ENCODE results near the gene PMEPA1.

The PMEPA1 gene

DNA sequence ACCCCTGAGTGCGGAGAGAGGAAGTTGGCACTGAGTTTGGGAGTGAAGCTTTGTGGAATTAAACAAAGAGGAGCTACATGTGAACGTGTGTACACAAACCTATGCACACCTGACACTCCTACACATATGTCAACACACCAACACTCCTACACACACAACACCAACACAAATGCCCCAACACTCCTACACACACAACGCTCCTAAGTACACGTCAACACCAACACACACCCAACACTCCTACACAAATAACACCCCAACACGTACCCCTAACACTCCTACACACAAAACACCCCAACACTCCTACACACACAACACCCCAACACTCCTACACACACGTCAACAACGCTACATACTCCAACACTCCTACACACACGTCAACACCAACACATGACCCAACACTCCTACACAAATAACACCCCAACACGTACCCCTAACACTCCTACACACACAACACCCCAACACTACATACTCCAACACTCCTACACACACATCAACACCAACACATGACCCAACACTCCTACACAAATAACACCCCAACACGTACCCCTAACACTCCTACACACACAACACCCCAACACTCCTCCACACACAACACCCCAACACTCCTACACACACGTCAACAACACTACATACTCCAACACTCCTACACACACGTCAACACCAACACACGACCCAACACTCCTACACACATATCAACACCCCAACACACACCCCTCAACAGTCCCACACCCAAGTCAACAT lies 49.5 kb downstream of the PMEPA1 start:
- DNase-seq, result no peak

GRCh38 chr20:57659517-57660180 lies 50.2 kb downstream of the PMEPA1 start:
- no peak for DNase-seq

- DNase-seq, result no peak
Measured at GRCh38 chr20:57658833-57659516, 50.8 kb downstream of the PMEPA1 start.

- no peak for DNase-seq
Measured at GRCh38 chr20:57658447-57658832, 51.4 kb downstream of the PMEPA1 start.

DNA sequence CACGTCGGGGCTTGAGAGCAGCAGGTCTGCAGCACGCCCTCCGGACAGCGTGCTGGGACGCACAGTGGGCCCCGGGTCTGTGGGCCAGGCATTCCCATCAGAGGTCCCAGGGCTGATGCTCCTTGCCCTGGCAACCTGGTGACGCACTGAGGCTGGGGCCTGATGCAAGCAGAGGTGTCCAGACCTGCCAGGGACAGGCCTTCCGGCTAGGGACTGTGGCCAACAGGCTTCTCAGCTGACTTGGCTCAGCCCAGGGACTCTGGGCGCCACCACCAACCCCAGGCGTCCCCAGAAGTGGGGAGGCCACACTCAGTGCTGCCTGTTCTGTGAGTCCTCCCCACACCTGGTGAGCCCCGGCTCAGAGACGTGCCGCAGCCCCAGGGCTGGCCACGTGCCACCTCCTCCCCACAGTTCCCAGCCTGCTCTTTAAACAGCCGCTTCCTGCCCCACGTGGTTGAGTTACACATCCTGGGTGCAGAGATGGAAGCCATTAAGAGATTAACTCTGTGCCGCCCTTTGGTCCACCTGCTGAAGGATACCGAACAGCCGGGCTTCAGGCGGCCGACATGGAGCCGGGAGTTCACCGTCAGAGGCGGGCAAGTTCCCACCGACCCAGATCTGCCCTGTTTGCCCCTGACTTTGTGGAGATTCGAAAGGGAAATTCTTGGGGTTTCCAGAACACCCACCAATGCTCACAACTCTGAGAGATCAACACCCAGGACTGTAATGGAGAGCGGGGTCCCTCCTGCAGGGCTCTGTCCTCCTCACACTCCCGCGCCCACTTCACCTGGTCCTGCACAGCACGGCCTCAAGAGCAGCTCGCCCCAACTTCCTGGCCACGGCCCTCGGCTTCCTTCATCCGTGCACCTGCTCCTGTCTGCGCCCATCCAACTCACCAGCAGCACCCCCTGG lies 52.0 kb downstream of the PMEPA1 start:
- no peak for DNase-seq

- no peak for DNase-seq
Measured at GRCh38 chr20:57656821-57657534, 52.8 kb downstream of the PMEPA1 start.

DNA sequence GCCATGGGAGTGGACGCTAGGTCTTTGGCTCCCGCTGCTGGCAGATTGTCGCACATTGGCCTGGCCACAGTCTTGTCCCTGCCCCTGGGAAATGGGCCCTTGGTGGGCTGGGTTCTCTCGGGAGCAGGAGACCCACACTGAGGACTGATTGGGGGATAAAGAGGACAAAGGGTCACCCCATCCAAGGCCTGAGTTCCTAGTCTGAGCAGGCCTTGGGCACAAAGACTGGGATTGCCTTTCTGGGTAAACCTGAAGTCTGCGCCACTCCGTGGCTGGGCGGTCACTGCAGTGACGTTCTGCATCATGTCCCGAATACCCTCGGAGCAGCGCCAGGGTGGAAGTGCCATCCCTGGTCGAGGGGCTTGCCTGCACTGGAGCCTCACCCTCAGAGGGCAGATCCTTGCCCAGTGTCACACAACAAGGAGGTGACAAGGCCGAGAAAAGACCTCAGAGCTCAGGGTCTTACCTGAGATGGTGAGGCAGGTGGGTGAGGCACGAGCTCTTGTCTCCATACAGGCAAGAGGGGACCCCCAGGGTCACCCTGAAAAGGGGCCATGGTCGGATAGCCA lies 53.5 kb downstream of the PMEPA1 start:
- no peak for DNase-seq

- no peak for DNase-seq
Measured at GRCh38 chr20:57655809-57656155, 54.0 kb downstream of the PMEPA1 start.

DNA sequence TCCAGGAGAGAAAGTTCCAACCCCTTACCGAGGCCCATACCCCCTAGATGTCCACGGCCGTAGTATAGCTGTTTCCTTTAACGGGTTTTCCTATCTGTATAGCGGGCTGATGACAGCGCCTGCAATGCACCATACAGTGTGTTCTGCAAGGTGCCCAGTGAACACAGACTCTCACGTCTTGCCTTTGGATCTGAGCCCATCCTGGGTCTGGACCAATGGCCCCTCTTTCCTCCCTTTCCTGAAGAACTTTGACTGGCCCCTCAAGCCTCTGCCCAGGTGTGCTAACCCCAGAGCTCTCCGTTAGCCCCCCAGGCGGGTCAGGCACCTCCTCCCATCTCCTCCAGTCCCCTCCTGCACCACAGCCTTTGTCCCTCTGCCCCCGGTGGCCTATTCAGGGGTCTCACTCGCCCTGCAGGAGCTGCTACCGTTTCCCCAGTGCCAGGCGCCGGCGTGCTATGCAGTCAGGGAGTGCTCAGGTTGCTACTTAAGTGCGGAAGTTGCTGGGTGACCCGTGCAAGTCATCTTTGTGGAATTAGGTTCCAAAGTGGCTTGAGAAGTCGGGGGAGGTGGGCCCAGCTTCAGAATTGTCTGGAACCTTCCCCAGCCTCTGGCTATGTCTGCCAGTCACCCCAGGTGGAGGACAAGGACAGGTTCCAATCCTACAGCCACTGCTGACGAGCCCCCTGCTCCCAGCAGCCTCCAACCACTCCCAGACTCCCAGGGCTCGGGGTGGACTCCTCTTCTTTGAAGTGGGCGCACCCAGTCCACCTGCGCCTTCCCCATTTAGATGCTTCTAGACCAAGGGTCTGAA lies 54.6 kb downstream of the PMEPA1 start:
- no peak for DNase-seq

DNA sequence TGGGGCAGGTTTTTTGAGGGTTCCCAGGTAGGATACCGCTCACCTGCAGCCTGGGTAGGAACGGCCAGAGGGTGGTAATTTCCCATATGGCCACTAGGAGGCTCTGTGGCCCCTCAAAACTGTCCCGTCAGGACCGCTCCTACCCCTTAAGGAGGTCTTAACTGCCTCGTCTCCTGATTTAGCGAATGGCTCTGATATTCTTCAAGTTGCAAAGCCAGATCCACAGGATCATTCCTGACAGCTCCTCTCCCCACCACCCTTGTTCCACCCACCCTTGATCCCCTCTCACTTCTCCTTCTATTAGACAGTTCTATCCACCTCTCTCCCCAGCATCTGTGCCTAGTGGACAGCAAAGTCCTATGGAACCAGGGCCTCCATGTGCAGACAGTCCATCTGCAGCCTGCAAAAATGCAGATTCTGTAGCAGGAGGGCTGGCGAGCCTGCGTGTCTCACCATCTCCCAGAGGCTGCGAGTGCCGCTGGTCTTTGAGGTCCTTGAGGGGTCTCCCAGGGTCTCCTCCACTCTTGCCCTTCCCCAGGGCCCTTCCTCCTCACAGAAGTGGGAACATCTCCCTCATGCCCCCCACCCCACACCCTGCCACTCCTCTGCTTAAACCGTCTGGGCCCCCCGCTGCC lies 55.3 kb downstream of the PMEPA1 start:
- DNase-seq, result peak; percentile 56

DNA sequence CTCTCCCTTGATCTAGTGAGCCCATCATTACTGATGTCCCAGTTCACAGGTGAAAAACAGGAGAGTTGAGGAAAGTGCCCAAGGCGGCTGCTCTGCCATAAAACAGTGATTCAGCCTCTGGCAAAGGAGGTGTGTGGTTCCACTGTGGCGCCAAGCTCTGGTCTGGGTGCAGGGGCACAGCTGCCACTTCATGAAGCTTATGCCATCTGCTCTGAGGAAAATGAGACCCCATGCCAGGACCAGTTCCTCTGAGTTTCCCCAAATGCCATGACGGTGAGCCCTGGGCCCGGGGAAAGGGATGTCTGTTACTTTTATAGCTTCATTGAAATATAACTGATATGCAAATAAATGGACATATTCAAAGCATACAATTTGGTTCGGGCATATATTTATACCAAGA lies 55.9 kb downstream of the PMEPA1 start:
- no peak for DNase-seq

GRCh38 chr20:57653546-57653900 lies 56.3 kb downstream of the PMEPA1 start:
- no peak for DNase-seq

DNA sequence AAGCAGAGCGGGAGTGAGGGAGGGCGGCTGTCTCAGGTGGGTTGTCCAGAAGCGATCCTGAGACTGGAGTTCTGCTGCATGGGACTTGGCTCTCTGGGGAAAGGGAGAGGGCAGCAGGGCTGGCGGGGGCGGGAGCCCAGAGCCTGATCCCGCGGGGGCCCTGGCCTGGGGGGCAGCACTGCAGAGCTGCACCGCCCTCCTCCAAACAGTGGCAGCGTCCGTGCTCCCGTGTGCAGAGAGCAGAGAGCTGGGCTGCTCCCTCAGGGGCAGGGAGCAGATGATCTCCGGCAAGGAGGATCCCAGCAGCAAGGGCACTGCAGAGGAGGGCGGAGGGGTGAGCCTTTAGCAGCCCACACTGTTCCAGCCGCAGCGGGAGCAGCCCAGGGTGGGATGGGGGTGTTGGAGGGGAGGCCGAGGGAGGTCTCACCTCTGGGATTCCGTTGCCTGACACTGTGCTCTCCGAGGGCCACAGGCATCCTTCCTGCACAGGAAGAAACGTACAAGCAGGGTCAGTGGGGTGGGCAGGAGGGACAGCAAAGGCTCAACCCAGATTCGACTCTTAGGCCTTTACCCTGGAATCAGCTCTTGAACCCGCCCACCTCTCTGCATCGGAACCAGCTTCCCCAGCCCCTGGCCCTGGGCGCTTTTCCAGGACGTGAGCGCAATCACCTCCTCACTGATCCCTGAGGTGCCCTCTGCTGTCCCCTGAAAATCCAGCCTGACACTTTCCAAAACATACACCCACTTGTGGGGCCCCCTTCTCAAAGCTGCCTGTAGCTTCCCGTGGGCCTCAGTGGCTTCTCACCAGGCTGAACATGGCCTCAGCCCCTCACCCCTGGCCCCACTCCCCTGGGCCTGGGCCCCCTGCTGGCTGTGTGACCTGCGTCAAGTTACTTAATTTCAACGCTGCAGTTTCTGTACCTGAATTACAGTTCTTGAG lies 56.9 kb downstream of the PMEPA1 start:
- DNase-seq, result no peak

DNA sequence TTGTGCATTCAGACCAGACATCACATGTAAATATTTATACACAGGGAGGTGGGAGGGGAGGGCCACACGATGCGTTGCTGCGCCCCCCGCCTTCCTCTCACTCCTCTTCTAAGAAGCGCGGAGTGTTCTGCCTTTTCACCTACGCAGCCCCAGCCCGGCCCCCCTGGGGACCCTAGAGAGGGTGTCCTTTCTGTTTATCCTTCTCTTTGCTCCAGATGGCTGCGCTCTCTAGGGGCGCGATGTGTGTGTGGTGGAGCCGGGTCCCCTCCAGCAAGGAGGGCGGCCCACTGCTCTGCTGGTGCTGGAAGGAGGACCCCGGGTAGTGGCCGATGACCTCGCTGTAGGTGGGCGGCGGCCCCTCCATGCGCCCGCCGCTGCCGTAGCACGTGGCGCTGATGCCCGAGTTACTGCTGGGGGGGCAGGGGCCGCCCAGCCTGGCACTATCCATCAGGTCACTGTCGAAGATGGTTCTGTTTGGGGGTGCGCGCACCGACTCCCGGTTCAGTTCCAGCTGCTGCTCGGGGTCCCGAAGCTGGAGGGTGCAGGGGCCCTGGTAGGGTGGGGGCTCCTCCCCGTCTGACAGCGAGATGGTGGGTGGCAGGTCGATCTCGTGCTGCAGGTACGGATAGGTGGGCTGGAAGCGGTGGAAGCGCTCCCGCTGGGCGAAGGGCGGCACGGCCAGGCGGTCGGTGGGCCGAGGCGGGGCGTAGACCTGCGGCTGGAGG lies 57.8 kb downstream of the PMEPA1 start:
- no peak for DNase-seq

DNA sequence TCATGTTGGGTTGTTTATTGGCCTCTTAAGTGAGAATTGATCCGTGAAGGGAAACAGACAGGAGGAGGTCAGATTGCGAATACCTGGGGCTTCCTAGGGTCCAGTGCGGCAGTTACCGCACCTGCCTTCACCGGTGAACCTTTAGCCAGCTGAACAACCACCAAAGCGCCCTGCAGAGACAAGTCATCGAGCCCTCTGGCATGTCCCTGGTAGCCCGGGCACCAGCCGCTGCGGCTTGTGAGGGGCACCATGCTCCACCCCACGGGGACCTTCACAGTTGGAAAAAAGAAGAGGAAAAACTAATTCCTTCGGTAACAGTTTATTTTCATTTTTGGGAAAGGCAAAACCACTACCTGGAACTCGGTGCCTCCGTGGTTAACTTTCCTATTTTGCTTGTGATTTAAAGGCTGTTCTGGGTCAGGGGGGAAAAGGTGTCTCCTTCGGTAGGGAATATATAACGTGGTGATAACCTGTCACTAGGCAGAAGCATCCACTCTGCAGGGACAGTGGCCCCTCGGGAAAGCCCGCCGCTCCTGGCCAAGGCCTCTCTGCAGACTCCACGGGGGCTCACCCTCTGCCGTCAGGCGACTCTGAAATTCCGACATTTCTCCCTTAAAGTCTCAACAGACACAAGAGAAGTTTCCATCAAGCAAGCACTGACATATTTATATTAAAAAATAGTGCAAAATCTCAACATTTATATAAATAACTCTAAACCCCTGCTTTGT lies 58.9 kb downstream of the PMEPA1 start:
- DNase-seq, result no peak

DNA sequence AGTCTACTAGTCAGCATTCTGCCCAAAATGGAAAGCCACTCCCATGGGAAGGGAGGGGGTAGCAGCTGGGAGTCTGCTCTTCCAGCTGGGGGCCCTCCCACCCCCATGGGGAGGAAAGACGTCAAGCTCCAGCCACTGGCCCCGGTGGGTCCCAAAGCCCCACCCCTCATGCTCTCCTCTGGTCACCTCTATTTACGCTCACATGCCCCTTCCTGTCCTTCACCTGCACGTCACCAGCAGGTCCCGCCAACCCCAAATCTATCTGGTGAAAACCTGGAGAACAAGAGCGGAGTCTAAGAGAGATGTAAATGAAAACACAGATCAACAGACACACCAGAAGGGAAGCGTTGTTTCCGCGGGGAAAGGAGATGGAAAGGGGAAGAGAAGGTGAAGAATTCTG lies 59.5 kb downstream of the PMEPA1 start:
- DNase-seq, result no peak

DNA sequence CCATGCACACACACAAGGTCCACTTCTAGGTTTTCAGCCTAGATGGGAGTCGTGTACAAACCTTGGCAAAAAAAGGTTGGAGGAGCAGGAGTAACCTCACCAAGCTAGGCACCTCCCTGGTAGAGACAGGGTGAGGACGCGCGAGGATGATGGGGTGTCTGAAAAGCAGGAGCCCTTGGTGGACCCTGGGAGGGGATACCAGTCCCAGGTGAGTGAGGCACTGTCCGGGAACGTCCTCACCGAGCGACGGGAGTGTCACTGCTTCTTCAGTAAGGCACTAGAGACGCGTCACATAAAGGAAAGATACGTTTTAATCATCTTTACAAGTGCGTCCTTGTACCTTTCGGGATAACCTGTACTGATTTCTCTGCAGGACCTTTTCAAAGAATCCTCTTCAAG lies 60.2 kb downstream of the PMEPA1 start:
- no peak for DNase-seq

Measured in DMS79 treated with DMSO at 0.1 percent for 48 hours (cell line).